CD14-positive monocyte (primary cell): ENCODE data around the gene TXNRD2. TPM values are rescaled to one million over a fixed set of nuclear protein-coding genes. Genes with fewer than 3 reads are reported as not detected.

Experiments
- DNase-seq, 3 donors: peaks; one replicate each; pipeline ENCODE4 v3.0.0-alpha.2; 2011 to 2022
- H2AFZ ChIP-seq: 2 replicates; pipeline ENCODE4 v1.6.0; 2012; ENCODE audit warnings: mild to moderate bottlenecking, low read depth, low read length, inconsistent platforms; ENCODE audit not compliant: insufficient read depth, poor library complexity, severe bottlenecking
- H3K27ac ChIP-seq, 2 donors: 1 replicate in 1 of 2; 2 replicates in 1 of 2; pipeline ENCODE4 v1.5.1; 2012 to 2013; ENCODE audit warnings: low read length in 2 of 2, control low read depth in 1 of 2, inconsistent platforms in 1 of 2, low read depth in 1 of 2, mild to moderate bottlenecking in 1 of 2
- H3K27me3 ChIP-seq, 2 donors: one replicate each; pipeline versions ENCODE4 v1.6.0 to v1.6.1; 2011 to 2013; ENCODE audit warnings: low read length in 2 of 2; ENCODE audit not compliant: control insufficient read depth in 2 of 2, insufficient read depth in 2 of 2
- H3K36me3 ChIP-seq, 2 donors: replicated peaks in 1 of 2; 1 replicate in 1 of 2; 2 replicates in 1 of 2; pipeline versions ENCODE4 v1.5.1 to v1.6.1; 2012 to 2013; ENCODE audit warnings: low read length in 2 of 2, control low read depth in 1 of 2, inconsistent platforms in 1 of 2, mild to moderate bottlenecking in 1 of 2; ENCODE audit not compliant: insufficient read depth in 2 of 2, control insufficient read depth in 1 of 2
- H3K4me1 ChIP-seq, 2 donors: 1 replicate in 1 of 2; 2 replicates in 1 of 2; pipeline versions ENCODE4 v1.5.1 to v1.6.1; 2012 to 2013; ENCODE audit warnings: low read length in 2 of 2, control low read depth in 1 of 2, inconsistent platforms in 1 of 2, mild to moderate bottlenecking in 1 of 2, moderate library complexity in 1 of 2; ENCODE audit not compliant: insufficient read depth in 2 of 2, control insufficient read depth in 1 of 2
- H3K4me2 ChIP-seq: replicated peaks from 2 replicates; pipeline ENCODE3; 2012; ENCODE audit warnings: low read length, moderate library complexity, mild to moderate bottlenecking; ENCODE audit not compliant: poor library complexity, severe bottlenecking; ENCODE audit errors: extremely low read depth
- H3K4me3 ChIP-seq, 3 experiments: fragments of 200-600 bp in 1 of 3; sonication (generic) in 1 of 3; replicated peaks in 1 of 3; 1 replicate in 2 of 3; 2 replicates in 1 of 3; pipeline ENCODE4 v1.5.1; 2011 to 2013; ENCODE audit warnings: low read length in 3 of 3, mild to moderate bottlenecking in 3 of 3, control low read depth in 2 of 3, low read depth in 2 of 3, inconsistent platforms in 1 of 3, moderate library complexity in 1 of 3
- H3K79me2 ChIP-seq: 2 replicates; pipeline ENCODE4 v1.6.0; 2012; ENCODE audit warnings: mild to moderate bottlenecking, control low read depth, inconsistent platforms, low read length, moderate library complexity; ENCODE audit not compliant: insufficient read depth
- H3K9ac ChIP-seq: 2 replicates; pipeline ENCODE4 v1.6.0; 2017; ENCODE audit warnings: low read length, mild to moderate bottlenecking; ENCODE audit not compliant: insufficient read depth, poor library complexity, severe bottlenecking
- H3K9me3 ChIP-seq, 2 donors: replicated peaks in 1 of 2; 1 replicate in 1 of 2; 2 replicates in 1 of 2; pipeline versions ENCODE4 v1.5.1 to v1.6.1; 2012 to 2013; ENCODE audit warnings: low read length in 2 of 2, control low read depth in 1 of 2; ENCODE audit not compliant: control insufficient read depth in 1 of 2, insufficient read depth in 1 of 2
- H4K20me1 ChIP-seq: 2 replicates; pipeline ENCODE4 v1.6.0; 2012; ENCODE audit warnings: mild to moderate bottlenecking, low read length, control low read depth, moderate library complexity; ENCODE audit not compliant: insufficient read depth
- H3K27ac Mint-ChIP-seq, 7 donors: one replicate each; pipeline ENCODE4 v1.8.0; 2020; ENCODE audit warnings: mild to moderate bottlenecking in 7 of 7, mixed read lengths in 7 of 7, moderate library complexity in 6 of 7, inconsistent platforms in 2 of 7
- H3K27me3 Mint-ChIP-seq, 3 donors: one replicate each; pipeline ENCODE4 v1.8.0; 2021 to 2022; ENCODE audit warnings: low read depth in 3 of 3, mild to moderate bottlenecking in 3 of 3, mixed read lengths in 3 of 3, moderate library complexity in 3 of 3, inconsistent platforms in 1 of 3
- H3K36me3 Mint-ChIP-seq, 2 donors: one replicate each; pipeline ENCODE4 v1.8.0; 2020; ENCODE audit warnings: mixed read lengths in 2 of 2, inconsistent platforms in 1 of 2, mild to moderate bottlenecking in 1 of 2
- H3K4me1 Mint-ChIP-seq: one replicate; pipeline ENCODE4 v1.8.0; 2020; ENCODE audit warnings: mild to moderate bottlenecking, mixed read lengths
- H3K4me3 Mint-ChIP-seq, 2 donors: one replicate each; pipeline ENCODE4 v1.8.0; 2020; ENCODE audit warnings: mild to moderate bottlenecking in 2 of 2, mixed read lengths in 2 of 2, moderate library complexity in 1 of 2
- H3K9me3 Mint-ChIP-seq, 7 donors: one replicate each; pipeline ENCODE4 v1.8.0; 2020 to 2022; ENCODE audit warnings: mixed read lengths in 7 of 7, mild to moderate bottlenecking in 6 of 7, moderate library complexity in 6 of 7, inconsistent platforms in 2 of 7
- CTCF ChIP-seq: fragments of 200-600 bp; IDR thresholded peaks from one replicate; pipeline ENCODE4 v1.8.0; 2022; ENCODE audit warnings: antibody characterized with exemption, mild to moderate bottlenecking
- WGBS: methylation state at CpG from one replicate; pipeline ENCODE4 v1.1.5; 2013; ENCODE audit warnings: missing lambda C conversion rate; ENCODE audit not compliant: insufficient coverage; 5-methylcytosine and 5-hydroxymethylcytosine counted together
- intact Hi-C, 2 donors: fragments of 100-400 bp; cut with micrococcal nuclease; formaldehyde crosslinking; loops; one replicate each; pipeline versions ENCODE4 v1.15.0 to v1.15.1; 2023
- polyA plus RNA-seq, 3 donors: library from polyadenylated mRNA; depleted of rRNA in 1 of 3; unstranded in 2 of 3; stranded (reverse) in 1 of 3; fragments of 300-500 nt in 2 of 3; fragments of >200 nt in 1 of 3; fragmentation: Illumina TruSeq in 2 of 3; gene quantifications; 1 replicate in 2 of 3; 2 replicates in 1 of 3; pipeline ENCODE4 v1.2.3, GENCODE V29; 2012 to 2021

Gene TXNRD2
- polyA plus RNA-seq, 3 donors: 24.9 to 54.9 (median 30.8) TPM

- H3K9ac ChIP-seq: no peak overlapping the region
- Mint-ChIP-seq H3K4me1 (peaks cover 4% of the 10 kb centered on the region), H3K4me3 (no peak overlapping the region), H3K36me3 (no peaks in the 10 kb centered on the region), H3K27me3 (peaks cover 0 to under 1% (median 0%) of the 10 kb centered on the region in 3 donors), H3K9me3 (no peaks in the 10 kb centered on the region), H3K27ac (no peak overlapping the region)
- H4K20me1 ChIP-seq: no peaks in the 10 kb centered on the region
- no peak overlapping the region for H3K4me3 ChIP-seq
- no peak for TF ChIP-seq CTCF
- no peaks in the 10 kb centered on the region for H3K4me1 ChIP-seq
- H3K27me3 ChIP-seq: no peaks in the 10 kb centered on the region
- no peaks in the 10 kb centered on the region for H3K79me2 ChIP-seq
- H3K4me2 ChIP-seq: no peak overlapping the region
- H3K27ac ChIP-seq: no peak overlapping the region
- 93% methylated on average over 2 of the region's 13 CpGs for WGBS
- H3K9me3 ChIP-seq: no peaks in the 10 kb centered on the region
- intact Hi-C loops: no loop called here
- DNase-seq: no peak
- H3K36me3 ChIP-seq: no peaks in the 10 kb centered on the region
- no peak overlapping the region for H2AFZ ChIP-seq
These were observed 78.9 kb downstream of the TXNRD2 start for GRCh38 chr22:19862619-19863246.

- Histone ChIP-seq H3K9ac (no peak overlapping the region), H2AFZ (no peak overlapping the region), H3K9me3 (no peaks in the 10 kb centered on the region), H3K4me1 (peaks cover 13 to 14% of the 10 kb centered on the region in 2 donors), H3K4me3 (no peak overlapping the region), H3K4me2 (no peak overlapping the region), H3K79me2 (peaks cover 16% of the 10 kb centered on the region), H3K27me3 (no peaks in the 10 kb centered on the region), H3K36me3 (no peaks in the 10 kb centered on the region), H4K20me1 (no peaks in the 10 kb centered on the region), H3K27ac (no peak overlapping the region)
- DNase-seq: no peak
- H3K36me3 Mint-ChIP-seq: no peaks in the 10 kb centered on the region
- no peak for TF ChIP-seq CTCF
- H3K9me3 Mint-ChIP-seq: no peaks in the 10 kb centered on the region
- intact Hi-C loops: loop anchor here (10.0 kb wide), 3 partner anchors 155 to 385 kb away; partner anchors contain the start of genes ARVCF (in 1 of the 2), CDC45 (in 1 of the 2), RANBP1 (in 1 of the 2) and TRMT2A (in 1 of the 2)
- 87% methylated on average over 4 of the region's 8 CpGs for WGBS
- H3K27ac Mint-ChIP-seq: peak overlapping the region in 1 of 7 donors; percentile 38
- H3K4me1 Mint-ChIP-seq: peaks cover 11% of the 10 kb centered on the region
- H3K27me3 Mint-ChIP-seq: no peaks in the 10 kb centered on the region
- no peak overlapping the region for H3K4me3 Mint-ChIP-seq
These were observed 81.6 kb downstream of the TXNRD2 start for GRCh38 chr22:19859861-19860510.
